Measurements from ENCODE around the gene GIT2.

- TF ChIP-seq CTCF (IDR thresholded peaks at IDR 0.05) (no peak), POLR2A (IDR thresholded peaks at IDR 0.05) (no peak)
These were observed 37.7 kb upstream of the GIT2 start for GRCh38 chr12:110033888-110034287.
